ENCODE results near the gene DMRTB1. TPM values are rescaled to one million over a fixed set of nuclear protein-coding genes. Genes with fewer than 3 reads are reported as not detected.
"Not testable (repeated sequence)": the region's sequence is repeated elsewhere in the genome, so short reads cannot be mapped to it uniquely, and the experiment has no call there.

DMRTB1 gene
- total RNA-seq, 1 experiment from 2014 or later = not detected

DNA sequence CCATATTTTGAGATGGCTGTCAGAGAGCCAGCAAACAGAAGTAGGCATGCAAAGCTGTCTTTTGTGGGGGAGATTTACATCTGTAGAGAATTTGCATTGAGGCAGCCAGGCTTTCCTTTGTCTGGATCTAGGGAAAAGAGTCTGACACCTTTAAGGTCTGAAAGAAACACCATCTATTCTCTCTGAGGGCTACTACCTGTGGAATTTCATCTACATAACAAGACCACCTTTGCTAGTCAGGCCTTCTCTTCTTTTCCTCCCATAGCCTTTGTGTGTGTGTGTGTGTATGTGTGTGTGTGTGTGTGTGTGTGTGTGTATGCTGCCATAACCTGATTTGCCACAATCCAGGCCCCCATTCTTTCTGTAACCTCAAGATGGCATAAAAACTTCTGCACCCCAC lies 28.4 kb upstream of the DMRTB1 start:
- H3K27me3 ChIP-seq (ENCODE audit: low read length) = no peaks in the 10 kb centered on the region
- no peak overlapping the region for H3K4me3 ChIP-seq (ENCODE audit: low read length)
- no peaks in the 10 kb centered on the region for H3K9me3 ChIP-seq (ENCODE audit: low read length)
- H3K79me2 ChIP-seq (ENCODE audit: low read length) = no peaks in the 10 kb centered on the region
- H3K9ac ChIP-seq (ENCODE audit: low read length) = no peak overlapping the region
- no peak overlapping the region for H2AFZ ChIP-seq (ENCODE audit: low read length)
- H4K20me1 ChIP-seq (ENCODE audit: insufficient read depth, low read depth, low read length) = no peaks in the 10 kb centered on the region
- no peaks in the 10 kb centered on the region for H3K9me2 ChIP-seq (replicated peaks; ENCODE audit: insufficient read depth, low read length)
- no peaks in the 10 kb centered on the region for H3K36me3 ChIP-seq (ENCODE audit: insufficient read depth, low read length)
- H3K27ac ChIP-seq (ENCODE audit: low read length) = no peak overlapping the region
- no peak overlapping the region for H3K4me2 ChIP-seq (ENCODE audit: low read depth, low read length, poor library complexity, severe bottlenecking)
- DNase-seq = no peak
- H3K4me1 ChIP-seq (ENCODE audit: low read length) = peaks cover 3% of the 10 kb centered on the region; the same call in 1 of the 2 replicates

DNA sequence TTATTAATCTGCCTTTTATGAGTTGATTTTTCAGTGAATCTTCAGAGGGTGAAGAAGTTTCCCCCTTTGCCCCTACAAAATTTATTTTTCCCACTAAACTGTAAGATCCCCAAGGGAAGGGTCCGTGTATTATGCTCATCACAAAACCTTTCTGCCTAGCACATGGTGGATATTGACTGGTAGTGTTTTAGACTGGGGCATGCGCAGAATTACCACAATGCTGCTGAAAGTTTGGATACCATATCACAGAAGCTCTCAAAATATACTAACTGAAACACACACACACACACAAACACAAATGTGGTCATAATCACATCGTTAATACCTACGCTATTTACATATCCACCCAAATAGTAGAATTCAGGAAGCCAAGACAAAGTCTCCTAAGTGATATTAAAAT lies 28.0 kb upstream of the DMRTB1 start:
- no peak overlapping the region for H3K9ac ChIP-seq (ENCODE audit: low read length)
- H3K4me1 ChIP-seq (ENCODE audit: low read length) = peaks cover 3% of the 10 kb centered on the region; the same call in 1 of the 2 replicates
- no peak overlapping the region for H3K4me3 ChIP-seq (ENCODE audit: low read length)
- H3K27me3 ChIP-seq (ENCODE audit: low read length) = no peaks in the 10 kb centered on the region
- no peaks in the 10 kb centered on the region for H3K79me2 ChIP-seq (ENCODE audit: low read length)
- H3K4me2 ChIP-seq (ENCODE audit: low read depth, low read length, poor library complexity, severe bottlenecking) = no peak overlapping the region
- no peak overlapping the region for H3K27ac ChIP-seq (ENCODE audit: low read length)
- H3K9me2 ChIP-seq (replicated peaks; ENCODE audit: insufficient read depth, low read length) = no peaks in the 10 kb centered on the region
- no peaks in the 10 kb centered on the region for H3K36me3 ChIP-seq (ENCODE audit: insufficient read depth, low read length)
- no peak overlapping the region for H2AFZ ChIP-seq (ENCODE audit: low read length)
- no peaks in the 10 kb centered on the region for H4K20me1 ChIP-seq (ENCODE audit: insufficient read depth, low read depth, low read length)
- H3K9me3 ChIP-seq (ENCODE audit: low read length) = no peaks in the 10 kb centered on the region
- no peak for DNase-seq

DNA sequence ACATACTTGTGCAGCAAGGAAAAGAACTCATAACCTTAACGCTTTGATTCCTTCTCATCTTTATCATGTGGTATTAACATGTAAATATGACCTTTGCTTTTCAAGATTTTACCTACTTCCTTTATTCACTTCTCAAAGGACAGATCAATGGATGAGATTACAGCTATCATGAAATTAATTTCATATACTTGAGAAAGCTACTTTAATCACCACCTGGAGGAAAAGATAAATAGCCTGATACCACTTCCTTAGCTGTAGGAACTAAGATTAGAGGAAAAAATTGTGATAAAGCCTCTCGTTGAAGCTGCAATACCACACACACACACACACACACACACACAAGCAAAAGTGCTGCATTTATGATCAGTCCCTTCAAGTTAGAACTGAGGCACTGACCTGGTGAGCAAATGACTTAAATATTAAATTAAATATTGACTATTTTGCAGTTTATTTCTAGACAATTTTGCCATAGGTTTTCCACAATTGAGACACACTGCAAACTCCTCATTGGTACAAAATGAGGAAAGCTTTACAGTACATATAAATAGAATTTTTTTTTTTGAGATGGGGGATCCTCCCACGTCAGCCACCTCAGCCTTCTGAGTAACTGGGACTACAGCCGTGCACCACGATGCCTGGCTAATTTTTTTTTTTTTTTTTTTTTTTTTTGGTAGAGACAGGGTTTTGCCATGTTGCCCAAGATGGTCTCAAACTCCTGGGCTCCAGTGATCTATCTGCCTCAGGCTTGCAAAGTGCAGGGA lies 27.2 kb upstream of the DMRTB1 start:
- H3K4me1 ChIP-seq (ENCODE audit: low read length) = peaks cover 3% of the 10 kb centered on the region; the same call in 1 of the 2 replicates
- no peak overlapping the region for H3K4me3 ChIP-seq (ENCODE audit: low read length)
- H3K27ac ChIP-seq (ENCODE audit: low read length) = no peak overlapping the region
- no peaks in the 10 kb centered on the region for H3K36me3 ChIP-seq (ENCODE audit: insufficient read depth, low read length)
- H3K9ac ChIP-seq (ENCODE audit: low read length) = no peak overlapping the region
- no peak for DNase-seq
- H3K9me3 ChIP-seq (ENCODE audit: low read length) = no peaks in the 10 kb centered on the region
- no peaks in the 10 kb centered on the region for H3K9me2 ChIP-seq (replicated peaks; ENCODE audit: insufficient read depth, low read length)
- no peak overlapping the region for H3K4me2 ChIP-seq (ENCODE audit: low read depth, low read length, poor library complexity, severe bottlenecking)
- no peaks in the 10 kb centered on the region for H3K79me2 ChIP-seq (ENCODE audit: low read length)
- H4K20me1 ChIP-seq (ENCODE audit: insufficient read depth, low read depth, low read length) = no peaks in the 10 kb centered on the region
- no peaks in the 10 kb centered on the region for H3K27me3 ChIP-seq (ENCODE audit: low read length)
- H2AFZ ChIP-seq (ENCODE audit: low read length) = no peak overlapping the region

DNA sequence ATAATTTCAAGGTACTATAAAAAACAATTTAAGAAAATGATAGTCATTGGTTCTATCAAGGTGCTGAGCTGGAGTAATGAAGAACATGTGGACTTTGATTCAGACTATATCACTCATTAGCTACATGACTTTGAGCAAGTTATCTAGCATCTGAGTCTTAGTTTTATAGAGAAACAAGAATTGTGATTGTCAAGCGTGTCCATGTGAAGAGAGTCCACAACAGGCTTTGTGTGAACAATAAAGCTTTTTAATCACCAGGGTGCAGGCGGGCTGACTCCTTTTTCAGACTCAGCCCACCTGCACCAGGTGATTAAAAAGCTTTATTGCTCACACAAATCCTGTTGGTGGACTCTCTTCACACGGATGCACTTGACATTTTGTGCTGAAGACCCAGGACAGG lies 26.6 kb upstream of the DMRTB1 start:
- Histone ChIP-seq H3K27ac (ENCODE audit: low read length) (no peak overlapping the region), H2AFZ (ENCODE audit: low read length) (no peak overlapping the region), H3K79me2 (ENCODE audit: low read length) (no peaks in the 10 kb centered on the region), H3K27me3 (ENCODE audit: low read length) (no peaks in the 10 kb centered on the region), H3K4me1 (ENCODE audit: low read length) (peaks cover 3% of the 10 kb centered on the region; the same call in 1 of the 2 replicates), H4K20me1 (ENCODE audit: insufficient read depth, low read depth, low read length) (no peaks in the 10 kb centered on the region), H3K9me2 (replicated peaks; ENCODE audit: insufficient read depth, low read length) (no peaks in the 10 kb centered on the region), H3K9me3 (ENCODE audit: low read length) (no peaks in the 10 kb centered on the region), H3K4me2 (ENCODE audit: low read depth, low read length, poor library complexity, severe bottlenecking) (no peak overlapping the region), H3K36me3 (ENCODE audit: insufficient read depth, low read length) (no peaks in the 10 kb centered on the region), H3K4me3 (ENCODE audit: low read length) (no peak overlapping the region), H3K9ac (ENCODE audit: low read length) (no peak overlapping the region)
- no peak for DNase-seq

DNA sequence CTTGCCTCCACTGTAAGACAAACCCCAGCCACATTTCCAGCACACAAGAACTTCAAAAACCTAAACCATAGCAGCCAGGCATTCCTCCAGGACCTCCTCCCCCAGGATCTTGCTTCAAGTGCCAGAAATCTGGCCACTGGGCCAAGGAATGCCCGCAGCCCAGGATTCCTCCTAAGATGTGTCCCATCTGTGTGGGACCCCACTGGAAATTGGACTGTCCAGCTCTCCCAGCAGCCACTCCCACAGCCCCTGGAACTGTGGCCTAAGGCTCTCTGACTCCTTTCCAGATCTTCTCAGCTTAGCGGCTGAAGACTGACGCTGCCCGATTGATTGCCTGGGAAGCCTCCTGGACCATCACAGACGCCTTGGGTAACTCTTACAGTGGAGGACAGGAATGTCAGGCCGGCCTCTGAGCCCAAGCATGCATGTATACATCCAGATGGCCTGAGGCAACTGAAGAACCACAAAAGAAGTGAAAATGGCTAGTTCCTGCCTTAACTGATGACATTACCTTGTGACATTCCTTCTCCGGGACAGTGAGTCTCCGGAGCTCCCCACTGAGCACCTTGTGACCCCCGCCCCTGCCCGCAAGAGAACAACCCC lies 24.7 kb upstream of the DMRTB1 start:
- not testable (repeated sequence) for H3K27me3 ChIP-seq (ENCODE audit: low read length); H3K9ac ChIP-seq (ENCODE audit: low read length); H3K9me2 ChIP-seq (replicated peaks; ENCODE audit: insufficient read depth, low read length); H3K4me1 ChIP-seq (ENCODE audit: low read length); DNase-seq; H3K4me2 ChIP-seq (ENCODE audit: low read depth, low read length, poor library complexity, severe bottlenecking); H3K36me3 ChIP-seq (ENCODE audit: insufficient read depth, low read length); H3K4me3 ChIP-seq (ENCODE audit: low read length); H3K27ac ChIP-seq (ENCODE audit: low read length); H3K79me2 ChIP-seq (ENCODE audit: low read length); H3K9me3 ChIP-seq (ENCODE audit: low read length); H4K20me1 ChIP-seq (ENCODE audit: insufficient read depth, low read depth, low read length); H2AFZ ChIP-seq (ENCODE audit: low read length)

DNA sequence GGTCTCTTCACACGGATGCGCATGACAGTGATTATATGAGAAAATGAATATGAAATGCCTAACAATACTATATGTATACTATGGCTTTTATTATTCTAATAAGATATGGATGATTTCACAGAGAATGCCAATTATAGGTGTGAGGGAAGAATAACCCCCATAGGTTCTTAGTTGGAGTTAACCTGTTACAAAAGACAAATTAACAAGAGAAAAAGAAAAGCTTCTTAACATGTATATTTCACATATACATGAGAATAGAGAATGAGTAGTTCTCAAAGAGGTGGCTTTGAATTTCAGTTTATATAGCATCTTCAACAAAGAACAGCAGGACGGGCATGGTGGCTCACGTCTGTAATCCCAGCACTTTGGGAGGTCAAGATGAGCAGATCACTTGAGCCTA lies 24.0 kb upstream of the DMRTB1 start:
- Histone ChIP-seq H4K20me1 (ENCODE audit: insufficient read depth, low read depth, low read length) (no peaks in the 10 kb centered on the region), H3K4me2 (ENCODE audit: low read depth, low read length, poor library complexity, severe bottlenecking) (no peak overlapping the region), H3K27me3 (ENCODE audit: low read length) (no peaks in the 10 kb centered on the region), H3K9me3 (ENCODE audit: low read length) (no peaks in the 10 kb centered on the region), H3K36me3 (ENCODE audit: insufficient read depth, low read length) (no peaks in the 10 kb centered on the region), H3K4me1 (ENCODE audit: low read length) (peaks cover 3% of the 10 kb centered on the region; the same call in 1 of the 2 replicates), H3K79me2 (ENCODE audit: low read length) (no peaks in the 10 kb centered on the region), H3K9ac (ENCODE audit: low read length) (no peak overlapping the region), H3K4me3 (ENCODE audit: low read length) (no peak overlapping the region), H3K27ac (ENCODE audit: low read length) (no peak overlapping the region), H2AFZ (ENCODE audit: low read length) (no peak overlapping the region), H3K9me2 (replicated peaks; ENCODE audit: insufficient read depth, low read length) (no peaks in the 10 kb centered on the region)
- DNase-seq = no peak

DNA sequence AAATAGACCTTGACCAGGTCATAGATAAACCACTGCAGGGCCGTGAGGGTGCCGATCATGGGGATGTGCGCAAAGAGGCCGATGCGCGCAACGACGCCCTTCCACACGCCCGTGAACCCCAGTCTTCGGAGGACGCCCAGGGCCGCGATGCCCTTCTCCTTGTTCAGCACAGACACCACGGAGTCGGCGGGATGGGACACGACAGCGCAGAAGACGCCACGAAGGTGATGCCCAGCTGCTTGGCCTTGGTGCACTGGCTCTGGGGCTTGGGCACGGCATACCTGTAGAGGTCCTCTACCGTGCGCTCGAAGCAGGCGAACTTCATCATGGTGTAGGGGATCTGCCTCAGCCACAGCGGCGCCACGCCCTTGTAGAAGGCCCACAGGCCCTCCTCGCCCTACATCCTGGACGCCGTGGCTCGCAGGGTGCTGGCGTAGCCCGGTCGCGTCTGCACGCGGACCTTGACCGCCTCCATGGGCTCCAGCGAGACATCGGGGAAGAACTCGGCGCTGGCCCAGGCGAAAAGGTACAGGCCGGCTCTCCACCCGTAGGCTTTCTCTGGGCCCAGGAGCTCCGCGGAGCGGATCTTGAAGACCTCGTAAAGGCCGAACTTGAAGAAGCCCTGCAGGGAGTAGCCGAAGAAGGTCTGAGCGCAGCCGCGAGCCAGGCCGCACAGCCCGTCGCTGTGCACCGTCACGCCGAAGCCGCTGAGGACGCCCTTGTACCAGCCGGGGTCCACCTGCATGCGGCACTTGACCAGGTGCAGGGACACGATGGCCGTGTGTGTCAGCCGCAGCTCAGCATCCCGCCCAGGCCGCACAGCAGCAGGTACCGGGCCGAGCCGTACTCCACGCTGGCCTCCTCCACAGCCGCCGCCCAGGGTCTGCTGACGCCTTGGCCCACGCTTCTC lies 20.5 kb upstream of the DMRTB1 start:
- Histone ChIP-seq H3K27me3 (ENCODE audit: low read length) (no peaks in the 10 kb centered on the region), H3K9ac (ENCODE audit: low read length) (no peak overlapping the region), H3K4me2 (ENCODE audit: low read depth, low read length, poor library complexity, severe bottlenecking) (no peak overlapping the region), H3K9me2 (replicated peaks; ENCODE audit: insufficient read depth, low read length) (no peaks in the 10 kb centered on the region), H4K20me1 (ENCODE audit: insufficient read depth, low read depth, low read length) (no peaks in the 10 kb centered on the region), H3K36me3 (ENCODE audit: insufficient read depth, low read length) (no peaks in the 10 kb centered on the region), H2AFZ (ENCODE audit: low read length) (no peak overlapping the region), H3K4me1 (ENCODE audit: low read length) (no peaks in the 10 kb centered on the region), H3K79me2 (ENCODE audit: low read length) (no peaks in the 10 kb centered on the region), H3K4me3 (ENCODE audit: low read length) (no peak overlapping the region), H3K27ac (ENCODE audit: low read length) (no peak overlapping the region), H3K9me3 (ENCODE audit: low read length) (no peaks in the 10 kb centered on the region)
- peak; percentile 2 for DNase-seq

Data from Karpas-422 (cell line).